Activated CD4-positive, alpha-beta T cell treated with anti-CD3 and anti-CD28 coated beads, Interleukin-2, amount 50 U/mL, for 16 hours (primary cell): ENCODE measurements around the gene PSMA2.
"Not testable (repeated sequence)": the region's sequence is repeated elsewhere in the genome, so short reads cannot be mapped to it uniquely, and the experiment has no call there.

Experiments used
- DNase-seq: peaks from one replicate; pipeline ENCODE4 v3.0.0-alpha.2; 2020

The PSMA2 gene

GRCh38 chr7:42893346-42894240, 38.4 kb downstream of the PSMA2 start:
- no peak for DNase-seq

GRCh38 chr7:42886893-42887505, 45.0 kb downstream of the PSMA2 start:
- DNase-seq: no peak

GRCh38 chr7:42886129-42886528, 45.8 kb downstream of the PSMA2 start:
- no peak for DNase-seq

- not testable (repeated sequence) for DNase-seq
These were observed 46.8 kb downstream of the PSMA2 start for GRCh38 chr7:42885183-42885582.

- no peak for DNase-seq
These were observed 48.0 kb downstream of the PSMA2 start for GRCh38 chr7:42883950-42884349.

- no peak for DNase-seq
These were observed 51.6 kb downstream of the PSMA2 start for GRCh38 chr7:42880392-42880791.

GRCh38 chr7:42878303-42878702, 53.7 kb downstream of the PSMA2 start:
- DNase-seq: no peak

- no peak for DNase-seq
These were observed 54.1 kb downstream of the PSMA2 start for GRCh38 chr7:42877862-42878261.

- peak; percentile 61 for DNase-seq
These were observed 55.5 kb downstream of the PSMA2 start for GRCh38 chr7:42876182-42877068.

- peak; percentile 84 for DNase-seq
These were observed 62.6 kb downstream of the PSMA2 start for GRCh38 chr7:42869131-42870020.

- DNase-seq: no peak
These were observed 63.5 kb downstream of the PSMA2 start for GRCh38 chr7:42868480-42868879.
